ENCODE results near the gene PJVK. TPM values are rescaled to one million over a fixed set of nuclear protein-coding genes. Genes with fewer than 3 reads are reported as not detected.

PJVK gene
- total and polyA plus RNA-seq, 9 of the 15 experiments (the other 6 are each of a cell fraction or from before 2014, with no cell fraction given), result 0.11 to 1.5 (median 0.73) TPM

DNA sequence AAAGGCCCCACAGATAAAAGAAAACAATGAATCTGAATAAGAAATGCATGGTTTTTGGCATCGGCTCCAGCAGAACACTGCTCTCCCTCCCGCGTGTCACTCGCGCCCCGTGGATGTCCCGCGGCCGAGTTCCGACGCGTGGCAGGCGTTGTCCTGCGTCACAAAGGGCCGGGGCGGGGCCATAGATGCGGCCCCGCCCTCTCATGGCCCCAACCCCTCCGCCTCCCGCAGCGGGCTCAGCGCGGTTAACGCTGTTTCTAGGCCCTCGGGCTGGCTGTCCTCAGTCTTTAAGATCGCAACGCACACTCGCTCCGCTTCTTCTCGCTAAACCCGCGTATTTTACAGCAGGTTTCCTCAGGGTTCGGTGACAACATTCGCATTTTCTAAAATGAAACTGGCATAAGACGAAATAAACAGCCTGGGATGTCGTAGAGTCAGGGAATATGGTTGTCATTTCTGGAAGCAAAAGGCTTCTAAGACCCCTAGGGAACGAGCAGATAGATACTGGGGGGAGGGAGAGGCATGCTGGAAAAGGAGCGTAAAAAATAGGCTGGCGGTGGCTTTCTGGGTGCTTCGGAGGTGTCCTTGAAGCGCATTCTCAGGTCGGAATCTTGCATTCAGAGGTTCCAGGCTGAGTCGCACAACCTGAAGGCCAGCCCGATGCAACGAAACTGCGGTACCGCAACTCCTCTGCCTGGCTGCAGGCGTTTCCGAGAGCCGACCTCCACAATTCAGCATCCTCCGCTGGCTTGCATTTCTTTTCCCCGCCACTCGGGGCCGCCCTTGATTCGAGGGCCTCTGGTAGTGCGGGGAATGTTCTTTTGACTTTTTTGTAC is 27.5 kb downstream of the PJVK start, which contains the start of gene FKBP7 (continued):
- TF ChIP-seq ZNF512 (tag; IDR thresholded peaks at IDR 0.05) (no peak), RB1 (IDR thresholded peaks at IDR 0.05; ENCODE audit: low read depth) (peak; percentile 76), NCOA1 (IDR thresholded peaks at IDR 0.05; ENCODE audit: low read depth) (peak; percentile 15; the same call in 1 of the 2 replicates), YBX1 (IDR thresholded peaks at IDR 0.05) (no peak), ZNF384 (IDR thresholded peaks at IDR 0.05; ENCODE audit: low read depth, low read length) (0 out of 2 replicates have a peak, but pooled peaks have one; percentile 40), ZNF589 (CRISPR knock-in tag; IDR thresholded peaks at IDR 0.05; ENCODE audit: low read depth) (peak; percentile 58; the same call in 1 of the 2 replicates), ZNF445 (CRISPR knock-in tag; IDR thresholded peaks at IDR 0.05; ENCODE audit: low read depth) (no peak), ASH1L (IDR thresholded peaks at IDR 0.05; ENCODE audit: borderline replicate concordance, low read depth, partially characterized antibody) (no peak), HES1 (IDR thresholded peaks at IDR 0.05; ENCODE audit: low read depth) (peak; percentile 54; the same call in 1 of the 2 replicates), SRSF9 (IDR thresholded peaks at IDR 0.05; ENCODE audit: borderline replicate concordance, low read depth, low read length) (no peak)
- TF ChIP-seq, protein P1, sequence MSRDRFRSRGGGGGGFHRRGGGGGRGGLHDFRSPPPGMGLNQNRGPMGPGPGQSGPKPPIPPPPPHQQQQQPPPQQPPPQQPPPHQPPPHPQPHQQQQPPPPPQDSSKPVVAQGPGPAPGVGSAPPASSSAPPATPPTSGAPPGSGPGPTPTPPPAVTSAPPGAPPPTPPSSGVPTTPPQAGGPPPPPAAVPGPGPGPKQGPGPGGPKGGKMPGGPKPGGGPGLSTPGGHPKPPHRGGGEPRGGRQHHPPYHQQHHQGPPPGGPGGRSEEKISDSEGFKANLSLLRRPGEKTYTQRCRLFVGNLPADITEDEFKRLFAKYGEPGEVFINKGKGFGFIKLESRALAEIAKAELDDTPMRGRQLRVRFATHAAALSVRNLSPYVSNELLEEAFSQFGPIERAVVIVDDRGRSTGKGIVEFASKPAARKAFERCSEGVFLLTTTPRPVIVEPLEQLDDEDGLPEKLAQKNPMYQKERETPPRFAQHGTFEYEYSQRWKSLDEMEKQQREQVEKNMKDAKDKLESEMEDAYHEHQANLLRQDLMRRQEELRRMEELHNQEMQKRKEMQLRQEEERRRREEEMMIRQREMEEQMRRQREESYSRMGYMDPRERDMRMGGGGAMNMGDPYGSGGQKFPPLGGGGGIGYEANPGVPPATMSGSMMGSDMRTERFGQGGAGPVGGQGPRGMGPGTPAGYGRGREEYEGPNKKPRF (IDR thresholded peaks at IDR 0.05; ENCODE audit: low read depth, low read length), result no peak

All from K562 (cell line).